B cell (primary cell): ENCODE measurements around the gene RAPGEF1.

ENCODE experiments used
- CTCF ChIP-seq: fragments of 200-600 bp; IDR thresholded peaks from one replicate; pipeline ENCODE4 v1.8.0; 2022; ENCODE audit warnings: antibody characterized with exemption, mild to moderate bottlenecking
- EZH2 ChIP-seq: IDR thresholded peaks from 2 replicates; pipeline ENCODE4 v1.6.1; 2012; ENCODE audit warnings: borderline replicate concordance, low read depth, mild to moderate bottlenecking, moderate library complexity, low read length; ENCODE audit not compliant: insufficient read depth, poor library complexity, severe bottlenecking

GRCh38 chr9:131559421-131560000, 180.4 kb downstream of the RAPGEF1 start:
- TF ChIP-seq CTCF (no peak), EZH2 (no peak)
